ENCODE measurements around the gene PLCG2. TPM values are rescaled to one million over a fixed set of nuclear protein-coding genes. Genes with fewer than 3 reads are reported as not detected.
A peak's percentile ranks its signal among the peaks of the same experiment; 100 is the strongest.

Gene PLCG2
- total and polyA plus RNA-seq, 2 of the 8 experiments (the other 6 are each of a cell fraction or from before 2014, with no cell fraction given), result 6.1 to 6.9 TPM

- Histone ChIP-seq H3K27me3 (replicated peaks in 1 of 4; ENCODE audit: control insufficient read depth in 3 of 4, extremely low read depth in 1 of 4, insufficient read depth in 3 of 4, low read length in 3 of 4) (no peaks in the 10 kb centered on the region), H4K5ac (ENCODE audit: insufficient read length, low read depth, low read length) (no peak overlapping the region), H3K23me2 (ENCODE audit: low read depth, low read length) (no peaks in the 10 kb centered on the region), H2AK5ac (ENCODE audit: low read depth, low read length) (no peak overlapping the region), H3K79me2 (ENCODE audit: control insufficient read depth in 1 of 2, insufficient read depth in 2 of 2, low read length in 2 of 2) (no peaks in the 10 kb centered on the region), H4K8ac (ENCODE audit: extremely low read depth, insufficient read depth, low read length) (no peak overlapping the region), H2AFZ (ENCODE audit: low read length) (no peak overlapping the region), H3K4ac (replicated peaks; ENCODE audit: insufficient read length, low read depth, low read length) (no peak overlapping the region), H3K9me3 (ENCODE audit: insufficient read depth in 2 of 2, low read depth in 1 of 2, low read length in 1 of 2) (no peaks in the 10 kb centered on the region), H2BK120ac (replicated peaks; ENCODE audit: low read depth, low read length) (no peak overlapping the region), H4K91ac (replicated peaks; ENCODE audit: insufficient read length, low read length) (no peak overlapping the region), H2BK12ac (ENCODE audit: low read depth, low read length) (no peak overlapping the region), H3K18ac (ENCODE audit: extremely low read depth, low read length) (no peak overlapping the region), H3K4me3 (ENCODE audit: extremely low read depth in 1 of 4, insufficient read depth in 2 of 4, low read depth in 3 of 4, low read length in 4 of 4) (no peak overlapping the region), H3K14ac (ENCODE audit: insufficient read length) (no peak overlapping the region), H4K20me1 (replicated peaks in 1 of 2; ENCODE audit: control insufficient read depth in 1 of 2, insufficient read depth in 2 of 2, low read length in 2 of 2) (no peaks in the 10 kb centered on the region), H3K4me2 (ENCODE audit: insufficient read depth in 1 of 2, low read depth in 2 of 2, low read length in 2 of 2) (no peak overlapping the region), H3K9ac (replicated peaks in 1 of 4; ENCODE audit: extremely low read depth in 1 of 4, low read depth in 3 of 4, low read length in 3 of 4) (no peak overlapping the region), H2BK20ac (ENCODE audit: low read length) (no peak overlapping the region), H3K56ac (replicated peaks; ENCODE audit: insufficient read length, low read depth, low read length) (no peak overlapping the region), H3K23ac (ENCODE audit: insufficient read length) (no peak overlapping the region), H3K27ac (ENCODE audit: low read depth, low read length) (no peak overlapping the region), H3K36me3 (ENCODE audit: control insufficient read depth in 2 of 4, insufficient read depth in 4 of 4, low read length in 3 of 4) (no peaks in the 10 kb centered on the region), H2BK5ac (ENCODE audit: low read depth, low read length) (no peak overlapping the region), H2BK15ac (ENCODE audit: low read length) (no peak overlapping the region), H3K79me1 (ENCODE audit: low read depth, low read length) (no peaks in the 10 kb centered on the region), H3K4me1 (replicated peaks in 1 of 4; ENCODE audit: control insufficient read depth in 3 of 4, insufficient read depth in 4 of 4, low read length in 3 of 4) (peaks cover 0 to 3% (median 1%) of the 10 kb centered on the region in 4 experiments; a peak in 3 of 7 replicates)
- TF ChIP-seq KDM1A (IDR thresholded peaks at IDR 0.05; ENCODE audit: borderline replicate concordance, low read length), result peak; percentile 58; the same call in 1 of the 2 replicates
- TF ChIP-seq SUZ12 (IDR thresholded peaks at IDR 0.05; ENCODE audit: low read length), result no peak
- CTCF ChIA-PET (ENCODE audit: partially characterized antibody), result interaction anchor here (0.6 to 12.3 kb wide), 8 partner anchors 10 to 929 kb away, joined by 3 to 138 read pairs (median 3); no protein-coding TSS in a partner anchor
- WGBS, 2 experiments (ENCODE audit: extremely low coverage in 1 of 2, insufficient coverage in 1 of 2, insufficient read length in 1 of 2, insufficient replicate concordance in 2 of 2, low coverage in 1 of 2, low lambda C conversion rate in 2 of 2, missing lambda C conversion rate in 1 of 2), result 89% methylated on average over 6 of the region's 6 CpGs; no CpG with 5 or more reads in 1 of the 2 experiments
- no peak for FAIRE-seq
- POLR2A ChIA-PET (ENCODE audit: partially characterized antibody), result no interaction called here
- DNase-seq (ENCODE audit: low read depth in 1 of 2, low spot score in 2 of 2), result no peak
These were observed 112.8 kb downstream of the PLCG2 start for GRCh38 chr16:81891736-81892364.
